LoVo (cell line): ENCODE measurements around the gene SNED1.

Experiments
- DNase-seq: peaks from one replicate; pipeline ENCODE4 v3.0.0-alpha.2; 2016; ENCODE audit warnings: low spot score

The SNED1 gene

GRCh38 chr2:240992572-240993291, 5.7 kb upstream of the SNED1 start:
- DNase-seq, result no peak

GRCh38 chr2:240993446-240994170, 4.8 kb upstream of the SNED1 start:
- DNase-seq, result no peak

GRCh38 chr2:240994171-240994896, 4.1 kb upstream of the SNED1 start:
- DNase-seq, result no peak

GRCh38 chr2:240995041-240996021, 3.1 kb upstream of the SNED1 start:
- no peak for DNase-seq

- no peak for DNase-seq
Measured at GRCh38 chr2:240996161-240996833, 2.1 kb upstream of the SNED1 start.

GRCh38 chr2:240996834-240997140, 1.6 kb upstream of the SNED1 start:
- no peak for DNase-seq

GRCh38 chr2:240997141-240997855, 1.1 kb upstream of the SNED1 start:
- no peak for DNase-seq

GRCh38 chr2:240998706-240998994, 232 bp downstream of the SNED1 start:
- DNase-seq, result no peak

GRCh38 chr2:240998995-240999791, 775 bp downstream of the SNED1 start:
- no peak for DNase-seq

GRCh38 chr2:240999873-241000541, 1.6 kb downstream of the SNED1 start:
- no peak for DNase-seq

- no peak for DNase-seq
Measured at GRCh38 chr2:241000831-241001321, 2.5 kb downstream of the SNED1 start.

GRCh38 chr2:241001413-241002274, 3.2 kb downstream of the SNED1 start:
- DNase-seq, result no peak

GRCh38 chr2:241002275-241003046, 4.0 kb downstream of the SNED1 start:
- no peak for DNase-seq

GRCh38 chr2:241003047-241003360, 4.6 kb downstream of the SNED1 start:
- DNase-seq, result no peak

GRCh38 chr2:241003369-241003768, 5.0 kb downstream of the SNED1 start:
- no peak for DNase-seq

- DNase-seq, result no peak
Measured at GRCh38 chr2:241003830-241004564, 5.6 kb downstream of the SNED1 start.

- DNase-seq, result no peak
Measured at GRCh38 chr2:241005569-241005968, 7.2 kb downstream of the SNED1 start.
